Activated CD4-positive, CD25-positive, alpha-beta regulatory T cell treated with anti-CD3 and anti-CD28 coated beads, Interleukin-2, amount 50 U/mL, for 16 hours (primary cell): ENCODE data around the gene ALOX15B.

Source experiments
- DNase-seq: peaks from one replicate; pipeline ENCODE4 v3.0.0-alpha.2; 2020; ENCODE audit warnings: low read depth, low spot score

ALOX15B gene

GRCh38 chr17:8079291-8080207 is 40.7 kb downstream of the ALOX15B start:
- DNase-seq, result peak; percentile 52

GRCh38 chr17:8080208-8080798 is 41.4 kb downstream of the ALOX15B start:
- no peak for DNase-seq

- no peak for DNase-seq
These were observed 42.0 kb downstream of the ALOX15B start for GRCh38 chr17:8080799-8081219.

- DNase-seq, result no peak
These were observed 43.0 kb downstream of the ALOX15B start for GRCh38 chr17:8081876-8082275.

GRCh38 chr17:8082292-8082691 is 43.4 kb downstream of the ALOX15B start:
- no peak for DNase-seq

- DNase-seq, result no peak
These were observed 45.4 kb downstream of the ALOX15B start for GRCh38 chr17:8084250-8084649.

- no peak for DNase-seq
These were observed 48.5 kb downstream of the ALOX15B start, which contains the start of gene ALOX12B for GRCh38 chr17:8087075-8087951. Gene ALOX12B, minus strand, starts transcription at chr17:8087716. Its CDS starts 274 bp downstream, at chr17:8087442.

- no peak for DNase-seq
These were observed 49.0 kb downstream of the ALOX15B start for GRCh38 chr17:8087952-8088230.

GRCh38 chr17:8089728-8090127 is 50.9 kb downstream of the ALOX15B start:
- DNase-seq, result no peak

GRCh38 chr17:8091033-8091687 is 52.3 kb downstream of the ALOX15B start:
- DNase-seq, result no peak

GRCh38 chr17:8095361-8095760 is 56.5 kb downstream of the ALOX15B start:
- DNase-seq, result no peak

- DNase-seq, result no peak
These were observed 57.7 kb downstream of the ALOX15B start for GRCh38 chr17:8096541-8096940.
